Trophoblast cell (in vitro differentiated cells and primary cell): ENCODE data around the gene XDH.

Experiments
- DNase-seq, 2 donors: peaks; one replicate each; pipeline ENCODE4 v3.0.0-alpha.2; 2016
- H2AFZ ChIP-seq: 2 replicates; pipeline ENCODE4 v1.6.1; 2013; ENCODE audit warnings: low read length, moderate library complexity, mild to moderate bottlenecking; ENCODE audit not compliant: insufficient read depth, poor library complexity
- H2AK5ac ChIP-seq: 2 replicates; pipeline ENCODE4 v1.6.1; 2013; ENCODE audit warnings: mild to moderate bottlenecking, low read length
- H2BK120ac ChIP-seq: 2 replicates; pipeline ENCODE4 v1.6.1; 2013; ENCODE audit warnings: low read length, mild to moderate bottlenecking, moderate library complexity; ENCODE audit not compliant: insufficient read depth, poor library complexity
- H2BK12ac ChIP-seq: 2 replicates; pipeline ENCODE4 v1.6.1; 2013; ENCODE audit warnings: mild to moderate bottlenecking, low read length, moderate library complexity
- H2BK5ac ChIP-seq: 2 replicates; pipeline ENCODE4 v1.6.1; 2013; ENCODE audit warnings: low read length, low read depth, moderate library complexity, mild to moderate bottlenecking; ENCODE audit not compliant: poor library complexity
- H3K14ac ChIP-seq: 2 replicates; pipeline ENCODE4 v1.6.1; 2013; ENCODE audit warnings: mild to moderate bottlenecking, low read length
- H3K18ac ChIP-seq: 2 replicates; pipeline ENCODE4 v1.6.1; 2013; ENCODE audit warnings: mild to moderate bottlenecking, low read length
- H3K23ac ChIP-seq: 2 replicates; pipeline ENCODE4 v1.6.1; 2013; ENCODE audit warnings: low read length
- H3K27ac ChIP-seq: 2 replicates; pipeline ENCODE4 v1.5.1; 2013; ENCODE audit warnings: low read depth, mild to moderate bottlenecking, inconsistent platforms, low read length, moderate library complexity
- H3K27me3 ChIP-seq: 2 replicates; pipeline ENCODE4 v1.6.1; 2013; ENCODE audit warnings: inconsistent platforms, mild to moderate bottlenecking, low read length, moderate library complexity; ENCODE audit not compliant: insufficient read depth
- H3K36me3 ChIP-seq, 2 experiments: 1 replicate in 1 of 2; 2 replicates in 1 of 2; pipeline ENCODE4 v1.6.1; 2013; ENCODE audit warnings: low read length in 2 of 2, mild to moderate bottlenecking in 2 of 2, moderate library complexity in 1 of 2; ENCODE audit not compliant: insufficient read depth in 2 of 2, control insufficient read depth in 1 of 2
- H3K4ac ChIP-seq: 2 replicates; pipeline ENCODE4 v1.6.1; 2013; ENCODE audit warnings: low read depth, mild to moderate bottlenecking, low read length, moderate library complexity
- H3K4me1 ChIP-seq, 2 experiments: 1 replicate in 1 of 2; 2 replicates in 1 of 2; pipeline ENCODE4 v1.6.1; 2013; ENCODE audit warnings: low read length in 2 of 2, mild to moderate bottlenecking in 2 of 2, moderate library complexity in 1 of 2; ENCODE audit not compliant: insufficient read depth in 2 of 2, control insufficient read depth in 1 of 2
- H3K4me2 ChIP-seq: 2 replicates; pipeline ENCODE4 v1.6.1; 2013; ENCODE audit warnings: inconsistent platforms, mild to moderate bottlenecking, low read length, moderate library complexity
- H3K4me3 ChIP-seq: 2 replicates; pipeline ENCODE4 v1.5.1; 2013; ENCODE audit warnings: mild to moderate bottlenecking, low read depth, low read length, inconsistent platforms
- H3K79me1 ChIP-seq: one replicate; pipeline ENCODE4 v1.6.1; 2013; ENCODE audit warnings: low read length
- H3K79me2 ChIP-seq: 2 replicates; pipeline ENCODE4 v1.6.1; 2013; ENCODE audit warnings: low read length, mild to moderate bottlenecking; ENCODE audit not compliant: control insufficient read depth, insufficient read depth, poor library complexity
- H3K9ac ChIP-seq: 2 replicates; pipeline ENCODE4 v1.6.1; 2013; ENCODE audit warnings: mild to moderate bottlenecking, low read length
- H3K9me3 ChIP-seq: 2 replicates; pipeline ENCODE4 v1.6.1; 2013; ENCODE audit warnings: low read depth, mild to moderate bottlenecking, control low read depth, inconsistent platforms, low read length; ENCODE audit not compliant: insufficient read depth
- H4K12ac ChIP-seq: 2 replicates; pipeline ENCODE4 v1.6.1; 2013; ENCODE audit warnings: low read depth, mild to moderate bottlenecking, low read length, moderate library complexity
- H4K8ac ChIP-seq: 2 replicates; pipeline ENCODE4 v1.6.1; 2013; ENCODE audit warnings: low read depth, mild to moderate bottlenecking, low read length, moderate library complexity
- H4K91ac ChIP-seq: one replicate; pipeline ENCODE4 v1.6.1; 2013; ENCODE audit warnings: low read depth, mild to moderate bottlenecking, low read length, moderate library complexity
- WGBS: extraction: QIAGEN DNeasy Blood & Tissue Kit; methylation state at CpG from one replicate; pipeline ENCODE4 v1.1.7; 2013; ENCODE audit warnings: missing lambda C conversion rate; ENCODE audit not compliant: insufficient read length, insufficient coverage; ENCODE audit errors: extremely low coverage; 5-methylcytosine and 5-hydroxymethylcytosine counted together

Gene XDH

DNA sequence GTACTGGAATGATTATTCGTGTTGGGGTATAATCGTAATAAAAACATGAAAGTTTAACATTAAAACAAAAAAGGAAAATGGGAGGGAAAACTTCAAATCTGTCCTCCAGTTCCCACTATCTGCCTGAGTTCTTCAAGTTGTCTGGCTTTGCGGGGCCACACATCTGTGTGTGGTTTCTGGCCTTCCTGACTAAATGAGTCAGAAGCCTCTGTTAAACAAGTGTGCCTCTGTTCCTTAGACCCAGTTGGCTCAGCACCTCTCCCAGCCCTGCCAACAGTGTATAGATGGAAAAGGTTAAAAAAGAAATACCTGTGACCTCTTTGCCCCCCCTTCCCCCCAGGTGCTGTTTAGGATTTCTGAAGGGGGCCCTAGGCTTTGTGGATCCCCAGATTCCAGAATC is 30.2 kb downstream of the XDH start:
- no peaks in the 10 kb centered on the region for H3K79me1 ChIP-seq
- H4K12ac ChIP-seq: no peak overlapping the region
- no peak overlapping the region for H2AK5ac ChIP-seq
- H3K14ac ChIP-seq: no peak overlapping the region
- no peak overlapping the region for H3K4ac ChIP-seq
- H3K4me1 ChIP-seq: peaks cover 0 to 2% of the 10 kb centered on the region in 2 experiments
- H3K18ac ChIP-seq: no peak overlapping the region
- no peaks in the 10 kb centered on the region for H3K27me3 ChIP-seq
- H3K4me3 ChIP-seq: no peak overlapping the region
- no peak overlapping the region for H3K23ac ChIP-seq
- WGBS: no CpG with 5 or more reads among the region's 3 CpGs
- peak in 1 of 2 donors; percentile 25 for DNase-seq
- no peak overlapping the region for H4K8ac ChIP-seq
- H3K27ac ChIP-seq: no peak overlapping the region
- no peak overlapping the region for H4K91ac ChIP-seq
- no peaks in the 10 kb centered on the region for H3K9me3 ChIP-seq
- no peak overlapping the region for H2BK12ac ChIP-seq
- no peak overlapping the region for H3K9ac ChIP-seq
- H2BK5ac ChIP-seq: no peak overlapping the region
- no peak overlapping the region for H2BK120ac ChIP-seq
- H2AFZ ChIP-seq: no peak overlapping the region
- no peak overlapping the region for H3K4me2 ChIP-seq
- no peaks in the 10 kb centered on the region for H3K79me2 ChIP-seq
- no peaks in the 10 kb centered on the region for H3K36me3 ChIP-seq

DNA sequence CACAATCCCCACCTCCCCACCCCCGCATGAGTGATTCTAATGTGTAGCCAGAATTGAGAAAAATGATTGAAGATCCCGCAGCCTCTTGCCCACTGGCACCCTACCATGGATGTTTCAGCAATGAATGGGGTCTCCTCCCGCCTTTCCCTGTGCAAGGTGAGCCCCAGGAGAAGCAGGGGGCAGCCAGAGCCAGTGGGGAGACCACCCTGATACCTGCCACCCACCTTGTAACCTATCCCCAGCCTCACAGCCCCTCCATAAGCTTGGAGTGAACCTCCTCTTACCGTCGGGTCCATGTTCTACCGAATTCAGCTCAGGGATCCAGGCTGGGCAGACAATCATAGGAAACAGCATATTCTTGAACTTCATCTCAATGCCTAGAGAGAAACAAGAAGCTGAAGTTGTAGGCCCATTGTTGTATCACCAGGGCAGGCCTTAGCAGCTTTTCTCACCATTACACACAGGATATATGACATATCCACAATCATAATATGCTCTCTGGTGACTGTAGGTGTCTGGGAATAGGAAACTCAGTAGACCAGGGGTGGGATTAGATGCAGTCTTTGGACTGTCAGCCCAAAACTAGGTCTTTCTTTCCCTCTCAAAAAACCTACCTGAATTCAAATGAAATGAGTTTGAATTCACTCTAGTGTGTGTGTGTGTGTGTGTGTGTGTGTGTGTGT is 30.9 kb downstream of the XDH start:
- Histone ChIP-seq H2AK5ac (no peak overlapping the region), H4K8ac (no peak overlapping the region), H3K36me3 (no peaks in the 10 kb centered on the region), H3K9ac (no peak overlapping the region), H3K27me3 (no peaks in the 10 kb centered on the region), H3K18ac (no peak overlapping the region), H3K4me2 (no peak overlapping the region), H3K4ac (no peak overlapping the region), H3K23ac (no peak overlapping the region), H3K79me1 (no peaks in the 10 kb centered on the region), H2BK120ac (no peak overlapping the region), H4K91ac (no peak overlapping the region), H3K14ac (no peak overlapping the region), H3K9me3 (no peaks in the 10 kb centered on the region), H2AFZ (no peak overlapping the region), H4K12ac (no peak overlapping the region), H3K4me3 (no peak overlapping the region), H3K4me1 (peaks cover 0 to 2% of the 10 kb centered on the region in 2 experiments), H3K27ac (no peak overlapping the region), H2BK5ac (no peak overlapping the region), H3K79me2 (no peaks in the 10 kb centered on the region), H2BK12ac (no peak overlapping the region)
- no peak for DNase-seq
- no CpG with 5 or more reads among the region's 6 CpGs for WGBS

DNA sequence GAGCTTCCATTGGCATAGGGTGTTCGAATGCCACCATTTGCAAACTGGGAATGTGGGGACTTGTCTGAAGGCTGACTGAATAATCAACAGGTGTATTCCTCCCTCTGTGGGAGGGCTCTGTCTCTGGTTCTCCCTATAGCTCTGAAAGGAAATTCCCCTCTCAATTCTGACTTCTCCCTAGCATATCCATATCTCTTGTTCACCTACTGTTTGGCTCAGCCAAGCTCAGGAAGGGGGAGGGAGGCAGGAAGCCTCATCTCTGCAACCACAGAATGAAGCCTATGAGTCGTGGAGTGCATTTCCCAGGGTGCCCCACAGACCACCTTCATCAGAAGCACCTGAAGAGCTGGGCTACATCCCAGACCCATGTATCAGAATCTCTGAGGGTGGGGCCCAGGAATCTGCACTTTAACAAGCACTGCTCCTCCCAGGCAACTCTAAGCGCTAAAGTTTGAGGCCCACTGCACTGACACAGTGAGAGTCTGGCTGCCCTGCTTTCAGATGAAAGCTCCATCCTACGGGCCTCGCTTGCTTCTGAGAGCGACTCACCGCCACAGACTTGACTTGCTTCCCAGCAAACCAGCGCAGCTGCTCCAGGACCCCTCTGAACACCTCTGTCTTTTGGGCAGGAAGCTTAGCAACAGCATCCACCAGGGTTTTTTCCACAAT is 32.0 kb downstream of the XDH start:
- no peak overlapping the region for H2BK120ac ChIP-seq
- no peak overlapping the region for H3K4me2 ChIP-seq
- H3K14ac ChIP-seq: no peak overlapping the region
- DNase-seq: no peak
- no peak overlapping the region for H3K4ac ChIP-seq
- H4K91ac ChIP-seq: no peak overlapping the region
- H2BK12ac ChIP-seq: no peak overlapping the region
- no peak overlapping the region for H4K12ac ChIP-seq
- H3K18ac ChIP-seq: no peak overlapping the region
- H3K23ac ChIP-seq: no peak overlapping the region
- no peak overlapping the region for H3K4me3 ChIP-seq
- no peak overlapping the region for H2AFZ ChIP-seq
- H3K27me3 ChIP-seq: no peaks in the 10 kb centered on the region
- no peaks in the 10 kb centered on the region for H3K79me1 ChIP-seq
- H3K27ac ChIP-seq: no peak overlapping the region
- H2AK5ac ChIP-seq: no peak overlapping the region
- no peaks in the 10 kb centered on the region for H3K36me3 ChIP-seq
- no peaks in the 10 kb centered on the region for H3K9me3 ChIP-seq
- H3K9ac ChIP-seq: no peak overlapping the region
- no peaks in the 10 kb centered on the region for H3K79me2 ChIP-seq
- WGBS: no CpG with 5 or more reads among the region's 8 CpGs
- no peak overlapping the region for H2BK5ac ChIP-seq
- no peak overlapping the region for H4K8ac ChIP-seq
- peaks cover 0 to 2% of the 10 kb centered on the region in 2 experiments for H3K4me1 ChIP-seq

DNA sequence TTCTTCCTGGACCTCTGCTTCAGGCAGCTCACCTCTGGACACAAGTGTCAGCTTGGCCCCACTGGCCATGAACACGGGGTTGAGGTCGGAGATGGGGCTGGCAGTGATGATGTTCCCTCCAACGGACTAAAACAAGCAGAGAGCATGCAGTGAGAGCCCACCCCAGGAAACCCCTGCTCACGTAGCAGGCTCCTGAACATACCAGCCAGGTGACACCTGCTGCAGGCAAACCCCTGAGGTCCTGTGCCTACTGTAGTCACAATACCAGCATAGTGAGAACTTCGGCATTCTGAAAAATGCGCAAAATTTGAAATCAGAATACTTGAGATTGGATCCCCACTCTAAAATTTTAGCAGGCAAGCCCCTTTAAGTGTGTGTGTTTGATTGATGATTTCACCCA is 32.9 kb downstream of the XDH start:
- Histone ChIP-seq H3K4me3 (no peak overlapping the region), H3K18ac (no peak overlapping the region), H3K36me3 (no peaks in the 10 kb centered on the region), H2AFZ (no peak overlapping the region), H4K8ac (no peak overlapping the region), H3K27me3 (no peaks in the 10 kb centered on the region), H3K4me2 (no peak overlapping the region), H2BK12ac (no peak overlapping the region), H3K14ac (no peak overlapping the region), H4K12ac (no peak overlapping the region), H3K23ac (no peak overlapping the region), H4K91ac (no peak overlapping the region), H3K79me2 (no peaks in the 10 kb centered on the region), H3K9me3 (no peaks in the 10 kb centered on the region), H3K79me1 (no peaks in the 10 kb centered on the region), H3K4ac (no peak overlapping the region), H3K4me1 (peaks cover 0 to 2% of the 10 kb centered on the region in 2 experiments), H3K27ac (no peak overlapping the region), H2BK5ac (no peak overlapping the region), H2BK120ac (no peak overlapping the region), H3K9ac (no peak overlapping the region), H2AK5ac (no peak overlapping the region)
- no CpG with 5 or more reads among the region's 6 CpGs for WGBS
- peak; percentile 63 to 87 for DNase-seq
